ENCODE results near the gene NME5. TPM values are rescaled to one million over a fixed set of nuclear protein-coding genes. Genes with fewer than 3 reads are reported as not detected.

Gene NME5
- total RNA-seq, 1 experiment from 2014 or later: 3.1 TPM

- Histone ChIP-seq H3K4me2 (ENCODE audit: low read length) (no peak overlapping the region), H4K20me1 (ENCODE audit: insufficient read depth) (no peaks in the 10 kb centered on the region), H3K79me2 (ENCODE audit: insufficient read depth, low read length) (no peaks in the 10 kb centered on the region), H3K36me3 (ENCODE audit: control insufficient read depth in 1 of 2, insufficient read depth in 2 of 2, low read length in 2 of 2) (no peaks in the 10 kb centered on the region), H2AFZ (ENCODE audit: low read depth, low read length, poor library complexity, severe bottlenecking) (no peak overlapping the region), H3K27me3 (ENCODE audit: insufficient read depth, low read length) (no peaks in the 10 kb centered on the region), H3K9me3 (ENCODE audit: control insufficient read depth in 1 of 2, insufficient read depth in 1 of 2, low read depth in 1 of 2, low read length in 2 of 2) (no peaks in the 10 kb centered on the region), H3K27ac (ENCODE audit: low read depth, low read length) (no peak overlapping the region), H3K4me3 (replicated peaks in 1 of 2; ENCODE audit: low read depth in 1 of 2, low read length in 2 of 2) (no peak overlapping the region), H3K4me1 (ENCODE audit: control insufficient read depth in 1 of 2, insufficient read depth in 2 of 2, low read length in 2 of 2) (no peaks in the 10 kb centered on the region), H3K9me2 (ENCODE audit: insufficient read depth) (no peaks in the 10 kb centered on the region), H3K9ac (ENCODE audit: low read length) (no peak overlapping the region)
- CTCF ChIA-PET: no interaction called here
- RAD21 ChIA-PET (ENCODE audit: low non-redundant PET in 1 of 2, low total read pairs in 2 of 2, uncharacterized antibody in 2 of 2, unreplicated experiment in 2 of 2): no interaction called here
- ATAC-seq (no peak), DNase-seq (ENCODE audit: low read depth, low spot score) (no peak)
- intact Hi-C loops (cut with micrococcal nuclease): no loop called here
- TF ChIP-seq SP1 (IDR thresholded peaks at IDR 0.05; ENCODE audit: low read depth) (no peak), ZNF274 (IDR thresholded peaks at IDR 0.05; ENCODE audit: low read depth, low read length) (no peak), EZH2phosphoT487 (IDR thresholded peaks at IDR 0.05; ENCODE audit: borderline replicate concordance) (no peak), JUND (IDR thresholded peaks at IDR 0.05) (no peak), CEBPB (IDR thresholded peaks at IDR 0.05; ENCODE audit: low read depth) (no peak), MAX (IDR thresholded peaks at IDR 0.05) (no peak), EZH2 (IDR thresholded peaks at IDR 0.05) (no peak), POLR2A (IDR thresholded peaks at IDR 0.05; ENCODE audit: borderline replicate concordance, extremely low read depth, insufficient read depth, insufficient read length) (no peak), TCF7L2 (IDR thresholded peaks at IDR 0.05; ENCODE audit: borderline replicate concordance, extremely low read depth, insufficient read depth, insufficient read length) (no peak), EGR1 (IDR thresholded peaks at IDR 0.05; ENCODE audit: low read depth) (no peak), FOSL1 (IDR thresholded peaks at IDR 0.05; ENCODE audit: low read depth) (no peak), RAD21 (IDR thresholded peaks at IDR 0.05; ENCODE audit: low read depth) (no peak), ZBTB33 (IDR thresholded peaks at IDR 0.05; ENCODE audit: extremely low read depth, insufficient replicate concordance, low read length) (no peak), ELF1 (IDR thresholded peaks at IDR 0.05; ENCODE audit: borderline replicate concordance, low read depth) (no peak), ZFX (IDR thresholded peaks at IDR 0.05) (no peak), CBX3 (IDR thresholded peaks at IDR 0.05; ENCODE audit: low read depth) (no peak)
- TF ChIP-seq, protein P1, sequence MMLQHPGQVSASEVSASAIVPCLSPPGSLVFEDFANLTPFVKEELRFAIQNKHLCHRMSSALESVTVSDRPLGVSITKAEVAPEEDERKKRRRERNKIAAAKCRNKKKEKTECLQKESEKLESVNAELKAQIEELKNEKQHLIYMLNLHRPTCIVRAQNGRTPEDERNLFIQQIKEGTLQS (IDR thresholded peaks at IDR 0.05): no peak
- POLR2A ChIA-PET: no interaction called here
- BruUV-seq (replicated peaks): no TSS peak
These were observed 36.0 kb downstream of the NME5 start for GRCh38 chr5:138103319-138103637.

Measured in HCT116 (cell line).